NCI-H1694 (cell line): ENCODE measurements around the gene GTF2F1.
"Not testable (repeated sequence)": the region's sequence is repeated elsewhere in the genome, so short reads cannot be mapped to it uniquely, and the experiment has no call there.

Source experiments
- DNase-seq: peaks from one replicate; lab custom pipeline; 2025; lab: John Stamatoyannopoulos, UW

The GTF2F1 gene

GRCh38 chr19:6355321-6356040 is 37.5 kb downstream of the GTF2F1 start:
- not testable (repeated sequence) for DNase-seq

- no peak for DNase-seq
These were observed 38.8 kb downstream of the GTF2F1 start for GRCh38 chr19:6354098-6354674.

- DNase-seq: no peak
These were observed 40.4 kb downstream of the GTF2F1 start for GRCh38 chr19:6352381-6353165.

- no peak for DNase-seq
These were observed 42.3 kb downstream of the GTF2F1 start for GRCh38 chr19:6350688-6351087.

GRCh38 chr19:6349271-6349670 is 43.7 kb downstream of the GTF2F1 start:
- not testable (repeated sequence) for DNase-seq

- no peak for DNase-seq
These were observed 49.5 kb downstream of the GTF2F1 start for GRCh38 chr19:6343462-6343861.

GRCh38 chr19:6340493-6341201 is 52.3 kb downstream of the GTF2F1 start:
- DNase-seq: no peak

GRCh38 chr19:6334490-6335285 is 58.3 kb downstream of the GTF2F1 start:
- no peak for DNase-seq

GRCh38 chr19:6333439-6333838 is 59.5 kb downstream of the GTF2F1 start, which contains the start of gene ACER1:
ACER1 (minus strand) TSS chr19:6333612; CDS start chr19:6333551, 61 bp downstream.
- no peak for DNase-seq
